Neural progenitor cell (in vitro differentiated cells): ENCODE measurements around the gene RSPH10B2. TPM values are rescaled to one million over a fixed set of nuclear protein-coding genes. Genes with fewer than 3 reads are reported as not detected.
"Not testable (repeated sequence)": the region's sequence is repeated elsewhere in the genome, so short reads cannot be mapped to it uniquely, and the experiment has no call there.

Source experiments
- DNase-seq: peaks from one replicate; pipeline ENCODE4 v3.0.0-alpha.2; 2016; ENCODE audit warnings: low spot score
- H2AFZ ChIP-seq: fragments of 200-600 bp; sonication (generic); replicated peaks from 2 replicates; pipeline ENCODE4 v1.6.1; 2016; ENCODE audit warnings: antibody characterized with exemption
- H3F3A ChIP-seq: fragments of 200-600 bp; sonication (generic); 2 replicates; pipeline ENCODE4 v1.6.1; 2016; ENCODE audit warnings: antibody characterized with exemption, low read depth
- H3K27ac ChIP-seq: fragments of 200-600 bp; sonication (generic); 2 replicates; pipeline ENCODE4 v1.5.1; 2016; ENCODE audit warnings: mild to moderate bottlenecking
- H3K27me3 ChIP-seq: fragments of 200-600 bp; sonication (generic); 2 replicates; pipeline ENCODE4 v1.6.1; 2016; ENCODE audit warnings: mild to moderate bottlenecking, moderate library complexity
- H3K36me3 ChIP-seq: fragments of 200-600 bp; sonication (generic); 2 replicates; pipeline ENCODE4 v1.5.1; 2016
- H3K4me1 ChIP-seq: fragments of 200-600 bp; sonication (generic); 2 replicates; pipeline ENCODE4 v1.6.1; 2016; ENCODE audit warnings: mixed run types
- H3K4me2 ChIP-seq: fragments of 200-600 bp; sonication (generic); 2 replicates; pipeline ENCODE4 v1.6.1; 2016
- H3K4me3 ChIP-seq: fragments of 200-600 bp; sonication (generic); 2 replicates; pipeline ENCODE4 v1.5.1; 2016
- H3K79me2 ChIP-seq: fragments of 200-600 bp; sonication (generic); 2 replicates; pipeline ENCODE4 v1.6.1; 2016; ENCODE audit warnings: low read depth
- H3K9ac ChIP-seq: fragments of 200-600 bp; sonication (generic); 2 replicates; pipeline ENCODE4 v1.6.1; 2016
- H3K9me3 ChIP-seq: fragments of 200-600 bp; sonication (generic); 2 replicates; pipeline ENCODE4 v1.5.1; 2016; ENCODE audit warnings: low read depth
- H4K20me1 ChIP-seq: fragments of 200-600 bp; sonication (generic); 2 replicates; pipeline ENCODE4 v1.6.1; 2016; ENCODE audit warnings: low read depth
- H3K27ac Mint-ChIP-seq: 3 replicates; pipeline ENCODE4 v1.8.0; 2021; ENCODE audit warnings: mixed read lengths
- H3K27me3 Mint-ChIP-seq: 2 replicates; pipeline ENCODE4 v1.8.0; 2022; ENCODE audit warnings: low read depth, mild to moderate bottlenecking, inconsistent platforms, moderate library complexity, mixed read lengths; ENCODE audit not compliant: insufficient read depth
- H3K36me3 Mint-ChIP-seq: 3 replicates; pipeline ENCODE4 v1.8.0; 2021; ENCODE audit warnings: mixed read lengths
- H3K4me1 Mint-ChIP-seq: 3 replicates; pipeline ENCODE4 v1.8.0; 2021; ENCODE audit warnings: mixed read lengths
- H3K4me3 Mint-ChIP-seq: 3 replicates; pipeline ENCODE4 v1.8.0; 2021; ENCODE audit warnings: mild to moderate bottlenecking, moderate library complexity, mixed read lengths
- H3K9me3 Mint-ChIP-seq: 3 replicates; pipeline ENCODE4 v1.8.0; 2020; ENCODE audit warnings: mixed read lengths
- EZH2 ChIP-seq: fragments of 200-600 bp; sonication (generic); IDR thresholded peaks from 2 replicates; pipeline ENCODE4 v1.6.1; 2017; ENCODE audit warnings: antibody characterized with exemption, mild to moderate bottlenecking, moderate library complexity
- EZH2phosphoT487 ChIP-seq: fragments of 200-600 bp; sonication (generic); IDR thresholded peaks from 2 replicates; pipeline ENCODE4 v1.6.1; 2017; ENCODE audit warnings: antibody characterized with exemption
- total RNA-seq: library from RNA; depleted of rRNA; stranded (reverse); fragments of >200 nt; gene quantifications from 2 replicates; pipeline ENCODE4 v1.2.3, GENCODE V29; 2015; ENCODE audit warnings: low replicate concordance
- TF ChIP-seq, protein P1 (sequence below): fragments of 200-600 bp; sonication (generic); IDR thresholded peaks from 2 replicates; pipeline ENCODE4 v1.5.1; 2017; ENCODE audit warnings: antibody characterized with exemption, mild to moderate bottlenecking

The RSPH10B2 gene
- total RNA-seq, 1 donor from 2014 or later, result not detected

DNA sequence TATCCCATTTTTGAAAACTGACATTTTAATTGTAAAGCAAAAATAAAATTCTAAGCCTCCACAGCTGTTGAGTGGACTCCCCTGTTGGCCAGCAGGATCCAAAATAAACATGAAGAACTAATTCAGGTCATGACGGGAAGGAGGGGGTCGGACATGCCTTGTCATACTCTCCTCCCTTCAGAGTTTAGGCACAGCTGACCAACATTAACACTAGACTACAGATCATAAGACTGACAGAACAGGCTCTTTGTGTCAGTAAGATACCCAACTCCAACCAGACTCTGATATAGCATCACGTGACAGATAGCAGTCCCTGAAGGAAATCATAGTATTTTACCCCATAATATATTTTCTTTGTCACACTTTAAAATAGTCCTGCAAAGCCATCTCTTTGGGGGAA lies 26.2 kb upstream of the RSPH10B2 start:
- H3K27ac Mint-ChIP-seq, result no peak overlapping the region
- H3K4me3 Mint-ChIP-seq, result peak overlapping the region; percentile 54
- no peak overlapping the region for H3K9ac ChIP-seq
- H3K79me2 ChIP-seq, result peaks cover 23% of the 10 kb centered on the region
- H3K27me3 ChIP-seq, result no peaks in the 10 kb centered on the region
- peaks cover 7% of the 10 kb centered on the region for H3K9me3 Mint-ChIP-seq
- H3K4me2 ChIP-seq, result no peak overlapping the region
- peaks cover 14% of the 10 kb centered on the region for H3K4me1 Mint-ChIP-seq
- peaks cover 6% of the 10 kb centered on the region for H4K20me1 ChIP-seq
- no peaks in the 10 kb centered on the region for H3K36me3 ChIP-seq
- H3K9me3 ChIP-seq, result no peaks in the 10 kb centered on the region
- H3K36me3 Mint-ChIP-seq, result peaks cover 6% of the 10 kb centered on the region
- H3K27ac ChIP-seq, result no peak overlapping the region
- DNase-seq, result no peak
- H3F3A ChIP-seq, result no peaks in the 10 kb centered on the region
- TF ChIP-seq EZH2 (no peak), EZH2phosphoT487 (no peak)
- TF ChIP-seq, protein P1, sequence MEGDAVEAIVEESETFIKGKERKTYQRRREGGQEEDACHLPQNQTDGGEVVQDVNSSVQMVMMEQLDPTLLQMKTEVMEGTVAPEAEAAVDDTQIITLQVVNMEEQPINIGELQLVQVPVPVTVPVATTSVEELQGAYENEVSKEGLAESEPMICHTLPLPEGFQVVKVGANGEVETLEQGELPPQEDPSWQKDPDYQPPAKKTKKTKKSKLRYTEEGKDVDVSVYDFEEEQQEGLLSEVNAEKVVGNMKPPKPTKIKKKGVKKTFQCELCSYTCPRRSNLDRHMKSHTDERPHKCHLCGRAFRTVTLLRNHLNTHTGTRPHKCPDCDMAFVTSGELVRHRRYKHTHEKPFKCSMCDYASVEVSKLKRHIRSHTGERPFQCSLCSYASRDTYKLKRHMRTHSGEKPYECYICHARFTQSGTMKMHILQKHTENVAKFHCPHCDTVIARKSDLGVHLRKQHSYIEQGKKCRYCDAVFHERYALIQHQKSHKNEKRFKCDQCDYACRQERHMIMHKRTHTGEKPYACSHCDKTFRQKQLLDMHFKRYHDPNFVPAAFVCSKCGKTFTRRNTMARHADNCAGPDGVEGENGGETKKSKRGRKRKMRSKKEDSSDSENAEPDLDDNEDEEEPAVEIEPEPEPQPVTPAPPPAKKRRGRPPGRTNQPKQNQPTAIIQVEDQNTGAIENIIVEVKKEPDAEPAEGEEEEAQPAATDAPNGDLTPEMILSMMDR, result no peak
- peaks cover 2% of the 10 kb centered on the region for H3K27me3 Mint-ChIP-seq
- H3K4me3 ChIP-seq, result no peak overlapping the region
- no peak overlapping the region for H2AFZ ChIP-seq
- H3K4me1 ChIP-seq, result peaks cover 6% of the 10 kb centered on the region

GRCh38 chr7:6728893-6729491 lies 24.9 kb upstream of the RSPH10B2 start:
- peak overlapping the region; percentile 88 for H3K4me3 ChIP-seq
- H3K79me2 ChIP-seq, result peaks cover 28% of the 10 kb centered on the region
- Mint-ChIP-seq H3K4me1 (peaks cover 14% of the 10 kb centered on the region), H3K27ac (peak overlapping the region; percentile 96), H3K36me3 (peaks cover 14% of the 10 kb centered on the region), H3K4me3 (peak overlapping the region; percentile 94)
- H3K9me3 Mint-ChIP-seq, H4K20me1 ChIP-seq, H3K27ac ChIP-seq, H3K27me3 Mint-ChIP-seq, H3K9ac ChIP-seq, H3K36me3 ChIP-seq, H3K9me3 ChIP-seq, H3K4me1 ChIP-seq, DNase-seq, H3K27me3 ChIP-seq, H3F3A ChIP-seq: not testable (repeated sequence)
- peak overlapping the region; percentile 91 for H2AFZ ChIP-seq
- peak overlapping the region; percentile 83 for H3K4me2 ChIP-seq

GRCh38 chr7:6729492-6730342 lies 24.2 kb upstream of the RSPH10B2 start:
- peaks cover 2% of the 10 kb centered on the region for H3K27me3 Mint-ChIP-seq
- Histone ChIP-seq H3K9ac (peak overlapping the region; percentile 84), H3K4me3 (peak overlapping the region; percentile 88), H2AFZ (peak overlapping the region; percentile 91), H3K36me3 (no peaks in the 10 kb centered on the region), H3K27ac (no peak overlapping the region), H3K79me2 (peaks cover 28% of the 10 kb centered on the region), H3K27me3 (no peaks in the 10 kb centered on the region), H3K4me2 (peak overlapping the region; percentile 83), H3K9me3 (no peaks in the 10 kb centered on the region), H3F3A (no peaks in the 10 kb centered on the region), H3K4me1 (peaks cover 6% of the 10 kb centered on the region), H4K20me1 (peaks cover 6% of the 10 kb centered on the region)
- peak overlapping the region; percentile 94 for H3K4me3 Mint-ChIP-seq
- H3K36me3 Mint-ChIP-seq, result peaks cover 18% of the 10 kb centered on the region
- peak; percentile 92 for DNase-seq
- H3K4me1 Mint-ChIP-seq, result peaks cover 14% of the 10 kb centered on the region
- peak overlapping the region; percentile 96 for H3K27ac Mint-ChIP-seq
- TF ChIP-seq EZH2, result no peak
- TF ChIP-seq EZH2phosphoT487, result no peak
- TF ChIP-seq, protein P1, result no peak
- peaks cover 7% of the 10 kb centered on the region for H3K9me3 Mint-ChIP-seq

DNA sequence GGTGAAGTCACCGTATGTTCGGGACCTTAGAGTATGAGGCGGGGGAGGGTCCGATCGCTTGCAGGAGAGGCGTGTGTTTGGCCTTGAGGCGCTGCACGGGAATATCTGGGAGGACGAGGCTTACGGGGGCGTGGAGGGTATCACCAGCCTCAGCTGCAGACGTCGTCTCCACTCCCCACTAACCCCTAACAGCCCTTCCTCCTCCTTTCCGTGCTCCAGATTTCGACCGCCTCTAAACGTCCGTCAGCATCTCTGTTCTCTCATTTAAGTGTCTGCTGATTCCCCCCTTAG lies 23.6 kb upstream of the RSPH10B2 start:
- H3K9ac ChIP-seq, result peak overlapping the region; percentile 84
- peaks cover 6% of the 10 kb centered on the region for H4K20me1 ChIP-seq
- no peak overlapping the region for H3K27ac ChIP-seq
- H3K4me1 Mint-ChIP-seq, result peaks cover 14% of the 10 kb centered on the region
- H3K9me3 ChIP-seq, result no peaks in the 10 kb centered on the region
- H3K9me3 Mint-ChIP-seq, result peaks cover 7% of the 10 kb centered on the region
- peak overlapping the region; percentile 50 for H3K27ac Mint-ChIP-seq
- no peaks in the 10 kb centered on the region for H3K36me3 ChIP-seq
- DNase-seq, result no peak
- TF ChIP-seq EZH2phosphoT487, result no peak
- TF ChIP-seq, protein P1, result no peak
- no peak for TF ChIP-seq EZH2
- peak overlapping the region; percentile 94 for H3K4me3 Mint-ChIP-seq
- peak overlapping the region; percentile 83 for H3K4me2 ChIP-seq
- H3K4me1 ChIP-seq, result peaks cover 6% of the 10 kb centered on the region
- H3K4me3 ChIP-seq, result peak overlapping the region; percentile 88
- no peaks in the 10 kb centered on the region for H3K27me3 ChIP-seq
- no peaks in the 10 kb centered on the region for H3F3A ChIP-seq
- H2AFZ ChIP-seq, result peak overlapping the region; percentile 91
- peaks cover 22% of the 10 kb centered on the region for H3K36me3 Mint-ChIP-seq
- H3K27me3 Mint-ChIP-seq, result peaks cover 2% of the 10 kb centered on the region
- H3K79me2 ChIP-seq, result peaks cover 28% of the 10 kb centered on the region

DNA sequence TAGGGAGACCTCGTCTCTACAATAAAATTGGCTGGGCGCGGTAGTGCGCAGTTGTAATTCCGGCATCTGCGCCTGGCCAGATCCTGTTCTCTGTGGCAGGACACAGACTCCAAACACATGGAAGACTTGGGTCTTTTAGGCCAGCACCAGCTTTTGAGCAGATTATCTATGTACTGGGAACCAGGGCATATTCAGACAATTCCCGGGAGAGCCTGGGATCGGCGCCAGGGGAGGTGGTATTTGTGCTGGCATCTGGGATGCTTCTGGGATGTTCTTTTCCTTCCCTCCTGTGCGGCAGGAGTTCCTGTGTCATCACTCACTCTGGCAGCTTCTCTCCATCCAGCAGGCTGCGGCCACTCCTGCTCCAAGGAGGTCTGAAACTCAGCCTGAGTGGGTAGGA lies 15.5 kb upstream of the RSPH10B2 start:
- H3K27ac Mint-ChIP-seq, H3K4me3 Mint-ChIP-seq, DNase-seq, H4K20me1 ChIP-seq, H3K27me3 ChIP-seq, H3K36me3 ChIP-seq, H3K4me2 ChIP-seq, H2AFZ ChIP-seq, H3K27ac ChIP-seq, H3K4me3 ChIP-seq, H3K9ac ChIP-seq, H3K27me3 Mint-ChIP-seq, H3K4me1 Mint-ChIP-seq, H3F3A ChIP-seq, H3K79me2 ChIP-seq, H3K9me3 ChIP-seq, H3K4me1 ChIP-seq, H3K9me3 Mint-ChIP-seq: not testable (repeated sequence)
- H3K36me3 Mint-ChIP-seq, result peaks cover 35% of the 10 kb centered on the region
